DMS 273 (cell line): ENCODE measurements around the gene KLRB1.
"Not testable (repeated sequence)": the region's sequence is repeated elsewhere in the genome, so short reads cannot be mapped to it uniquely, and the experiment has no call there.

Experiments used
- DNase-seq: peaks from one replicate; lab custom pipeline; 2025; ENCODE audit not compliant: unreplicated experiment; lab: John Stamatoyannopoulos, UW

The KLRB1 gene

GRCh38 chr12:9625019-9625418 is 17.3 kb upstream of the KLRB1 start:
- DNase-seq: no peak

GRCh38 chr12:9619411-9620179 is 11.9 kb upstream of the KLRB1 start:
- no peak for DNase-seq

DNA sequence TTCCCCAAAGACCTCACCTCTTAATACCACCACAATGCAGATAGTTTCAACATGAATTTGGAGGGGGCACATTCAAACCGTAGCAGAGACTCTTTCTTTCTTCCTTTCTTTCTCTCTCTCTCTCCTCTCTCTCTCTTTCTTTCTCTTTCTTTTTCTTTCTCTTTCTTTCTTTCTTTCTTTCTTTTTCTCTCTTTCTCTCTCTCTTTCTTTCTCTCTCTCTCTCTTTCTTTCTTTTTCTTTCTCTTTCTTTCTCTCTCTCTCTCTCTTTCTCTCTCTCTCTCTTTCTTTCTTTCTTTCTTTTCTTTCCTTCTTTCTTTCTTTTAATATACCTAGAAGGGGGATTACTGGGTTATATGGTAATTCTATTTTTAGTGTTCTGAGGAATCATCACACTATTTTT is 11.2 kb upstream of the KLRB1 start:
- DNase-seq: not testable (repeated sequence)

GRCh38 chr12:9617124-9617523 is 9.4 kb upstream of the KLRB1 start:
- DNase-seq: no peak

GRCh38 chr12:9615420-9616136 is 7.9 kb upstream of the KLRB1 start:
- no peak for DNase-seq

- DNase-seq: not testable (repeated sequence)
These were observed 2.9 kb upstream of the KLRB1 start for GRCh38 chr12:9610606-9611005.

DNA sequence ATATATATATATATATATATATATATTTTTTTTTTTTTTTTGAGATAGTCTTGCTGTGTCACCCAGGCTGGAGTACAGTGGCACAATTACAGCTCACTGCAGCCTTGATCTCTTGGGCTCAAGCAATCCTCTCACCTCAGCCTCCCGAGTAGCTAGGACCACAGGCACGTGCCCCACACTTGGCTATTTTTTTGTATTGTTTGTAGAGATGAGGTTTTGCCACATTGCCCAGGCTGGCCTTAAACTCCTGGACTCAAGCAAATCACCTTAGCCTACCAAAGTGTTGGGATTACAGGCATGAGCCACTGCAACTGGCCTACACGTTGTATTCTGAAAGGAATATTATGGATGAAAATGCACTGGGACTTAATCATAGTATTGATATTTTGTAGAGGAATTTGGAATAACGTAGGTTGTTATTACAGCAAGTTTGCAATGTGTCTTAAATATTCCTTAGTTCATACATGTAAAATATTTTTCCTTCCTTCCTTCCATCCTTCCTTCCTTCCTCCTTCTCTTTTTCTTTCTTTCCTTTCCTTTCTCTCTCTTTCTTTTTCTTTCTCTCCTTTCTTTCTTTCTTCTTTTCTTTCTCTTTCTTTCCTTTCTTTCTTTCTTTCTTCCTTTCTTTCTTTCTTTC is 862 bp downstream of the KLRB1 start:
- DNase-seq: no peak

GRCh38 chr12:9606247-9606646 is 1.5 kb downstream of the KLRB1 start:
- DNase-seq: no peak

DNA sequence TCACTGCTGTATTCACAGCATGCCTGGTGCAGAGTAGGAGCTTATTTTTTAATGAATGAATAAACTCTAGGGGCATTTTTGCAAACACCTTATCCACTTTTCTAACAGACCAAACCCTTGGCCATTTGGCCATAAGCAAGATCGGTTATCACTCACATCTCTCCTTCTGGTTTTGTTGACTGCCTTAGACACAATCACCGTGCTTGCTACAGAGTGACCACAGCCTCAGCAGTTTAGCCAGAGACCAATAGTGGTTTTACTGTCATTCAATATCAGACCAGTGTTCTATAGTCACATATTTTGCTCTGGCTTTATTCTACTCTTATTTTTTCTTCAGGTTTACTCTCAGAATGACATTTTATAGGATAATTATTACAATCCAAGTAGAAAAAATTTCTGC is 2.2 kb downstream of the KLRB1 start:
- no peak for DNase-seq

DNA sequence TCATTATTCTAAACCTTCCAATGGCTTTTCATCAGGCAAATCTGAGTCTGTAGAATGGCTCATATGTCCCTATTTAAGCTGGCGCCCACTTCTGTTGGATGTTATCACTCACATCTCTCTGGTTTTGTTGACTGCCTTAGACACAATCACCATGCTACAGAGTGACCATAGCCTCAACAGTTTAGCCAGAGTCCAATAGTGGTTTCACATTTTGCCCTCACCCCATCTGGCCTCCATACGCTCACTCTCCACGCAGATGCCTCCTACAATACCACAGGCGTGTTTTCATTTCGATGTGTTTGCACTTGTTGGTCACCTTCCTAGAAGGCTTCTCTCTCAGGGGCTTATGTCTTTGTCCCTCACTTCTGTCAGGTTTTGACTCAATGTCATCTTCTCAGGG is 3.4 kb downstream of the KLRB1 start:
- DNase-seq: no peak

GRCh38 chr12:9600426-9600825 is 7.3 kb downstream of the KLRB1 start:
- DNase-seq: not testable (repeated sequence)

- DNase-seq: no peak
These were observed 9.4 kb downstream of the KLRB1 start for GRCh38 chr12:9598363-9598762.

- DNase-seq: no peak
These were observed 10.4 kb downstream of the KLRB1 start for GRCh38 chr12:9597365-9597764.

DNA sequence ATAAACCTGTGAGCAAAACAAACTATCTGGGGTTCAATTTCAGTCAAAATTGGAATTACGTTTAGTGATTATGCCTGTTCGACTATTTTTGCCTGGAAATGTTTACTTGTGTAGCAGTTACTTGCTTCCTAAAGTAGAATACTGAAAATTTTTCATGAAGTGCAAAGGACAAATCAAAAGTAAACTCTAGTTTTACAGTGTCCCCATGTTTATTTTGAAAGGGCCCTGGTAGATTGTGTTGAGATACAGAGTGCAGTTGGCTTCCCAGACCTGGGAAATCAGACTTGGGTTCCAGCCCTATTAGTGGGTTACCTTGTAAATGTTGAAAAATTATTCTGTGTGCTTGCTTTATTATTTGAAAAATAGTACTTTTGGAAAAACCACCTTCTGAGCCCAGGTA is 17.3 kb downstream of the KLRB1 start:
- no peak for DNase-seq

- DNase-seq: no peak
These were observed 19.0 kb downstream of the KLRB1 start for GRCh38 chr12:9588749-9589148.

- no peak for DNase-seq
These were observed 19.6 kb downstream of the KLRB1 start for GRCh38 chr12:9587987-9588600.

GRCh38 chr12:9577729-9578128 is 30.0 kb downstream of the KLRB1 start:
- DNase-seq: not testable (repeated sequence)

DNA sequence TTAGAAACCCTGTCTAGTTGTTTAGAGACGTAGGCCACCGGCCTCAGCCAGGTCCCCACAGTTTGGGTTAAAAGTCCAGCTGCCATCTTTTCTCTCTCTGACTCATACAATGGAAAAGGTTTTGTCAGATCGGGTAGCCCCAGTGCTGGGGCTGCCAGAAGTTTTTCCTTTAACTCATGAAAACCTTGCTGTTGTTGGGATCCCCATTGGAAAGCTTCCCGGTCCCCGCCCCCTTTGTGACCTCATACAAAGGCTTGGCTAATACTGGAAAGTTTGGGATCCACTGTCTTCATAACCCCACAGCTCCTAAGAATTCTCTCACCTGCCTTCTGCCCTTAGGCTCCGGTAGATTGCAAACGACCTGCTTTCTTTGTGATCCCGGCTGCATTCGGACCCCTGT is 40.6 kb downstream of the KLRB1 start:
- DNase-seq: not testable (repeated sequence)

DNA sequence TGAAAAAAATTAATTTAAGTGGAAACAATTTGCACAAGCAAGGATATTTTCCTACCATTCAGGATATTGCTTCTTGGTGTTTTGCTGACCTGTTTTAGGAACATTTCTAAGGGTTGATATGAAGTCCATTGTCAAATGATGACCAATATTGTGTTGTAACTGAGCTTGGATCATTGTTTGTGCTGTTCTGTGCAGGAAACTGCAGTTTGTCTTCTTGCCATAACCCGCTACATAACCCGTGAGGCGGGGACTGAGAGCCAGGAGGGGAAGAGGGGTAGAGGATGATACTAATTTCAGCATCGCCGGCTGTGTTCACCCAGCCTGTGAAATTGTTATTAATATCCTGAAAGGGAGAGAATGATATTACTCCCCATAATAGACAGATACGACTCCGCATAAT is 41.6 kb downstream of the KLRB1 start:
- not testable (repeated sequence) for DNase-seq

DNA sequence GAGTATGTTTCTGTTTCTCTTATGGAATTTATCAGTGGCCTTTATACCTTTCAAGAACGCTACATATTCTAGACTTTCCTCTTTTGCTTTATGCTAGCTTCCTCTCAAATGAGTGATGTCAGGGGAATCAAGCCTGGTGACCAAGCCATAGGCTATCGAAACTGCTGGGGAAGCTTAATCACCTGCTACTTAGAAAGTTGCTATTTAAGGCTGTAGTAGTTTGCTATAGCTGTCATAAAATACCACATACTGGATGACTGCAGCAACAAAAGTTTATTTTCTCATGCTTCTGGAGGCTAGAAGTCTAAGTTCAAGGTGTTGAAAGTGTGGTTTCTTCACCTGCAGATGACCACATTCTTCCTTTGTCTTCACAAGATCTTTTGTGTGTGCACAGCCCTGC is 43.3 kb downstream of the KLRB1 start:
- DNase-seq: not testable (repeated sequence)

DNA sequence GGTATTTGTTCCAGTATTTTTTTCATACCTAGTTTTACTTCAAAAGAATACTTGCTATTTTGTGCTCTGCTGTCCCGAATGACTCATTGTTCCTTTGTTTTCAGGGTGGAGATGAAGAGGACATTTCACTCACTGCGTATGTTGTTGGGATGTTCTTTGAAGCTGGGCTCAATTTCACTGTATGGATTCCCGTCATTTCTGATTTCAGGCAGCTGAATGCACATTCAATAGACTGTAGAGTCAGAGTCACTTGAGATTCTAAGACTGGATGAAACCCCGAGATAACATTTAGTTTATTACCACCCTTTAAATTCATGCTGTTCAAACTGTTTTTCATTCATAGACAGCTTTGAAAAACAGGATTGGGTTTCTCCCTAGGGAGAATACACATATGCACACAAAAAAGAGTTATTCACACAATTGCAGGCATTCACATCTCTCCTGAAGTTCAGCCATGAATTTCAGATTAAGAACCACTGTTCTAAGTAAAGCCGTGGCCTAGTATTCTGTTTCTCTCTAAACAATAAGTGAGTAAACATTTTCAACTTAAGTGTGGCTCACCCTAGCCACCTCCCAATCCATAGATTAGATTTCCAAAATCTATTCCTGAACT is 44.8 kb downstream of the KLRB1 start:
- DNase-seq: not testable (repeated sequence)
